Measurements from ENCODE around the gene SF1. TPM values are rescaled to one million over a fixed set of nuclear protein-coding genes. Genes with fewer than 3 reads are reported as not detected.

The SF1 gene
- total and polyA plus RNA-seq, 9 donors = 62.3 to 267 (median 202) TPM

DNA sequence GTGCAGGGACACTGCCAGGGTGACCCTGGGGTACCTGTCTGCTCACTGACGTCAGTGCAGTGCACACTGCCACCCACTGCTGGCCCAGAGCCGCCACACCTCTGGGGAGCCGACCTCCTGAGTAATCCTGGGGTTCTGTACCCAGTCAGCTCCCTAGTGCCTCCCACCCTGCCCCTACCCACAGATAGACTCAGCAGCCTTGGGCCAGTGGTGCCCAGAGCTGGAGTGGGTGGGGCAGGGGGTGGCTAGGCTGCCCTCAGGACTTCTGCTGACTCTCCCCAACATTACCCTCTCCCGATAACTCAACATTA lies 61.1 kb downstream of the SF1 start:
- Histone ChIP-seq H3K36me3 (ENCODE audit: control insufficient read depth, insufficient read depth, low read length) (no peaks in the 10 kb centered on the region), H3K27ac (ENCODE audit: low read length) (no peak overlapping the region), H3K4me1 (ENCODE audit: control insufficient read depth, insufficient read depth, low read length) (peaks cover 2% of the 10 kb centered on the region), H3K4me3 (ENCODE audit: low read length) (no peak overlapping the region), H3K9me3 (replicated peaks; ENCODE audit: control insufficient read depth, low read depth, low read length) (no peaks in the 10 kb centered on the region), H3K27me3 (ENCODE audit: control insufficient read depth, insufficient read depth, low read length) (peaks cover 88% of the 10 kb centered on the region)
- no peak for DNase-seq
- WGBS (ENCODE audit: insufficient coverage) = 55% methylated on average over 3 of the region's 4 CpGs

DNA sequence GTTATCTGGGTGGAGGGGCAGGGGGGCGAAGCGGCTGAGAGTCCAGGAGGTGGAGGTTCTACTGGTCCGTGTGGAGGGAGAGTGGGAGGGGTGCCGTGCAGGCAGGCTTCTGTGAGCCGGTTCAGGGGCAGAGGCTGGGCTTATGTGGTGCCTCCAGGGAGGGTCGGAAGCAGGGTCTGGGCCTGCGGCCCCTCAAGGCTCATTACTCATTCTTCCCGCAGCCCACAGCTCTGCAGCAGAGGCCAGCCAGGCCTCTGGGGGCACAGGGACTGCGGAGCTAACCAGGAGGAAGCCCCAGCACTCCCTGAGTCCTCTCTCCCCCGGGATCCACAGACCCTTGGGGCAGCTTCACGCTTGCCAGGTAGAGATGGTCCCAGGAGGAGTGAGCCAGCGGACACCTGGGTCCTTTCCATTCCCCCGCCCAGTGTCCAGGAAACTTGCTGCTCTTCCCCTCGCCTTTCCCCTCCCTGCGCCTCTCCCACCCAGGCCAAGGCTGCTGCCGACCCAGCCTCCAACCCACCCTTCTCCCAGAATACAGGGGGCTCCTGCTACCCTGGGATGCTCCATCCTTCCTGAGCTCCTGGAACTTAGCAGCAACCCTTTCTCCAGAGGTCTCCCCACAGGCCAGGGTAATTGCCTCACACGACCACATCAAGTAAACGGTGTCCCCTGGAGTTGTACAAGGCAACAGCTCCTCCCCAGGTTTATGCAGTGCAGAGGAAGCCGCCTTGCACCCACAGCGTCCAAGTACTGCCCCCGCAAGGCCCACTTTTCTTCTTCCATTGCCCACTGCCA lies 61.7 kb downstream of the SF1 start:
- 40% methylated on average over 17 of the region's 21 CpGs for WGBS (ENCODE audit: insufficient coverage)
- H3K27me3 ChIP-seq (ENCODE audit: control insufficient read depth, insufficient read depth, low read length) = peaks cover 88% of the 10 kb centered on the region
- H3K36me3 ChIP-seq (ENCODE audit: control insufficient read depth, insufficient read depth, low read length) = no peaks in the 10 kb centered on the region

GRCh38 chr11:64715756-64716472 lies 62.4 kb downstream of the SF1 start:
- WGBS (ENCODE audit: insufficient coverage) = 14% methylated on average over 3 of the region's 13 CpGs
- Histone ChIP-seq H3K9me3 (replicated peaks; ENCODE audit: control insufficient read depth, low read depth, low read length) (no peaks in the 10 kb centered on the region), H3K27me3 (ENCODE audit: control insufficient read depth, insufficient read depth, low read length) (peaks cover 88% of the 10 kb centered on the region), H3K27ac (ENCODE audit: low read length) (no peak overlapping the region), H3K4me3 (ENCODE audit: low read length) (no peak overlapping the region), H3K36me3 (ENCODE audit: control insufficient read depth, insufficient read depth, low read length) (no peaks in the 10 kb centered on the region), H3K4me1 (ENCODE audit: control insufficient read depth, insufficient read depth, low read length) (peaks cover 13% of the 10 kb centered on the region)
- no peak for DNase-seq

More for the DNA sequence above, 61.7 kb downstream of the SF1 start:
- Histone ChIP-seq H3K4me1 (ENCODE audit: control insufficient read depth, insufficient read depth, low read length) (peaks cover 6% of the 10 kb centered on the region), H3K4me3 (ENCODE audit: low read length) (no peak overlapping the region), H3K9me3 (replicated peaks; ENCODE audit: control insufficient read depth, low read depth, low read length) (no peaks in the 10 kb centered on the region), H3K27ac (ENCODE audit: low read length) (no peak overlapping the region)
- no peak for DNase-seq

DNA sequence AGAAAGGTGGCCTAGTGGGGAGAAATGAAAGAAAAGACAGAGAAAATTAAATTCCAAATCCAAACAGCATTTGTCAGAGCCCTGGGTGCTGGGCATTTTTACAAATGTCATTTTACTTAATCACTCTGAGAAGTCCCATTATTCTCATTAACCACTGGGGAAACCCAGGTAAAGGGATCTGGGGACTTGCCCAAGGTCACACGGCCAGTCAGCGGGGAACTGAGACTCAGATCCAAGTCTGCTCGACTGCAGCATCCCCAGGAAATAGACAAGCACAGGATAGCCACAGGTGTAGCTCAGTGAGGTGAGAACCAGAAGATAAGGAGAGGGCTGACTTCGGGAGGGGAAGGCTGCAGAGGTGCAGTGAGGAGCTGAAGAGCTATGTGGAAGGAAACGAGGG lies 63.2 kb downstream of the SF1 start:
- Histone ChIP-seq H3K4me1 (ENCODE audit: control insufficient read depth, insufficient read depth, low read length) (peaks cover 14% of the 10 kb centered on the region), H3K27me3 (ENCODE audit: control insufficient read depth, insufficient read depth, low read length) (peaks cover 88% of the 10 kb centered on the region), H3K9me3 (replicated peaks; ENCODE audit: control insufficient read depth, low read depth, low read length) (no peaks in the 10 kb centered on the region), H3K27ac (ENCODE audit: low read length) (no peak overlapping the region), H3K36me3 (ENCODE audit: control insufficient read depth, insufficient read depth, low read length) (no peaks in the 10 kb centered on the region), H3K4me3 (ENCODE audit: low read length) (no peak overlapping the region)
- WGBS (ENCODE audit: insufficient coverage) = 52% methylated on average over 5 of the region's 5 CpGs
- no peak for DNase-seq

GRCh38 chr11:64714666-64715065 lies 63.7 kb downstream of the SF1 start:
- H3K27me3 ChIP-seq (ENCODE audit: control insufficient read depth, insufficient read depth, low read length) = peaks cover 87% of the 10 kb centered on the region
- no peak overlapping the region for H3K27ac ChIP-seq (ENCODE audit: low read length)
- H3K4me1 ChIP-seq (ENCODE audit: control insufficient read depth, insufficient read depth, low read length) = peaks cover 14% of the 10 kb centered on the region
- WGBS (ENCODE audit: insufficient coverage) = no CpG with 5 or more reads among the region's 5 CpGs
- no peak overlapping the region for H3K4me3 ChIP-seq (ENCODE audit: low read length)
- DNase-seq = no peak
- H3K9me3 ChIP-seq (replicated peaks; ENCODE audit: control insufficient read depth, low read depth, low read length) = no peaks in the 10 kb centered on the region
- H3K36me3 ChIP-seq (ENCODE audit: control insufficient read depth, insufficient read depth, low read length) = no peaks in the 10 kb centered on the region

Other genes with a start within 250 kb of the SF1 start
- gene SLC22A11, start 222.6 kb downstream of the SF1 start, total RNA-seq = 0.04 TPM
- under 1 TPM in 3 of 8 donors, not detected in 5; 0.07 to 0.21 (median 0.14) TPM for gene SLC22A11, start 222.6 kb downstream of the SF1 start, polyA plus RNA-seq (ENCODE audit: insufficient read depth in 1 of 8, insufficient read length in 8 of 8, low replicate concordance in 1 of 8)
- not detected for gene SLC22A12, start 187.3 kb downstream of the SF1 start, total RNA-seq
- gene SLC22A12, start 187.3 kb downstream of the SF1 start, polyA plus RNA-seq (ENCODE audit: insufficient read depth in 1 of 8, insufficient read length in 8 of 8, low replicate concordance in 1 of 8) = not detected
- 11.8 TPM for gene NRXN2, start 55.3 kb downstream of the SF1 start, total RNA-seq
- 10 to 100 TPM; 24.0 to 41.8 (median 32.3) TPM for gene NRXN2, start 55.3 kb downstream of the SF1 start, polyA plus RNA-seq (ENCODE audit: insufficient read depth in 1 of 8, insufficient read length in 8 of 8, low replicate concordance in 1 of 8)
- gene RASGRP2, start 34.4 kb downstream of the SF1 start, total RNA-seq = 19.8 TPM
- gene RASGRP2, start 34.4 kb downstream of the SF1 start, polyA plus RNA-seq (ENCODE audit: insufficient read depth in 1 of 8, insufficient read length in 8 of 8, low replicate concordance in 1 of 8) = 10 to 100 TPM; 15.4 to 45.9 (median 35.8) TPM
- gene PYGM, start 18.6 kb downstream of the SF1 start, total RNA-seq = 165 TPM
- 100 to 1,000 TPM in 6 of 8 donors, 10 to 100 TPM in 2; 60.3 to 328 (median 186) TPM for gene PYGM, start 18.6 kb downstream of the SF1 start, polyA plus RNA-seq (ENCODE audit: insufficient read depth in 1 of 8, insufficient read length in 8 of 8, low replicate concordance in 1 of 8)
- 7.4 TPM for gene MAP4K2, start 24.7 kb upstream of the SF1 start, total RNA-seq
- gene MAP4K2, start 24.7 kb upstream of the SF1 start, polyA plus RNA-seq (ENCODE audit: insufficient read depth in 1 of 8, insufficient read length in 8 of 8, low replicate concordance in 1 of 8) = 10 to 100 TPM in 7 of 8 donors, 1 to 10 TPM in 1; 9.9 to 15.5 (median 12.6) TPM
- gene MEN1, start 32.0 kb upstream of the SF1 start, total RNA-seq = 7.5 TPM
- gene MEN1, start 32.0 kb upstream of the SF1 start, polyA plus RNA-seq (ENCODE audit: insufficient read depth in 1 of 8, insufficient read length in 8 of 8, low replicate concordance in 1 of 8) = 10 to 100 TPM; 19.2 to 28.1 (median 23.2) TPM
- 0.35 TPM for gene CDC42BPG, start 66.1 kb upstream of the SF1 start, total RNA-seq
- 1 to 10 TPM in 3 of 8 donors, under 1 TPM in 5; 0.56 to 2.3 (median 0.96) TPM for gene CDC42BPG, start 66.1 kb upstream of the SF1 start, polyA plus RNA-seq (ENCODE audit: insufficient read depth in 1 of 8, insufficient read length in 8 of 8, low replicate concordance in 1 of 8)
- gene EHD1, start 100.1 kb upstream of the SF1 start, total RNA-seq = 46.1 TPM
- gene EHD1, start 100.1 kb upstream of the SF1 start, polyA plus RNA-seq (ENCODE audit: insufficient read depth in 1 of 8, insufficient read length in 8 of 8, low replicate concordance in 1 of 8) = 100 to 1,000 TPM in 4 of 8 donors, 10 to 100 TPM in 4; 86.2 to 117 (median 96.7) TPM
- 7.5 TPM for gene ATG2A, start 138.7 kb upstream of the SF1 start, total RNA-seq
- gene ATG2A, start 138.7 kb upstream of the SF1 start, polyA plus RNA-seq (ENCODE audit: insufficient read depth in 1 of 8, insufficient read length in 8 of 8, low replicate concordance in 1 of 8) = 10 to 100 TPM in 7 of 8 donors, 1 to 10 TPM in 1; 10.0 to 16.0 (median 13.0) TPM
- gene PPP2R5B, start 146.1 kb upstream of the SF1 start, total RNA-seq = 5.6 TPM
- 10 to 100 TPM; 10.0 to 16.9 (median 12.1) TPM for gene PPP2R5B, start 146.1 kb upstream of the SF1 start, polyA plus RNA-seq (ENCODE audit: insufficient read depth in 1 of 8, insufficient read length in 8 of 8, low replicate concordance in 1 of 8)
- gene GPHA2, start 157.4 kb upstream of the SF1 start, total RNA-seq = not detected
- gene GPHA2, start 157.4 kb upstream of the SF1 start, polyA plus RNA-seq (ENCODE audit: insufficient read depth in 1 of 8, insufficient read length in 8 of 8, low replicate concordance in 1 of 8) = under 1 TPM in 4 of 8 donors, not detected in 4; 0.15 to 0.53 (median 0.24) TPM
- not detected for gene MAJIN, start 193.6 kb upstream of the SF1 start, total RNA-seq
- not detected for gene MAJIN, start 193.6 kb upstream of the SF1 start, polyA plus RNA-seq (ENCODE audit: insufficient read depth in 1 of 8, insufficient read length in 8 of 8, low replicate concordance in 1 of 8)
- 0.62 TPM for gene BATF2, start 218.4 kb upstream of the SF1 start, total RNA-seq
- 1 to 10 TPM in 4 of 8 donors, under 1 TPM in 4; 0.84 to 1.9 (median 1.1) TPM for gene BATF2, start 218.4 kb upstream of the SF1 start, polyA plus RNA-seq (ENCODE audit: insufficient read depth in 1 of 8, insufficient read length in 8 of 8, low replicate concordance in 1 of 8)
- 84.6 TPM for gene ARL2, start 235.6 kb upstream of the SF1 start, total RNA-seq
- 100 to 1,000 TPM in 1 of 8 donors, 10 to 100 TPM in 7; 80.5 to 101 (median 89.1) TPM for gene ARL2, start 235.6 kb upstream of the SF1 start, polyA plus RNA-seq (ENCODE audit: insufficient read depth in 1 of 8, insufficient read length in 8 of 8, low replicate concordance in 1 of 8)
- 18.3 TPM for gene SNX15, start 248.9 kb upstream of the SF1 start, total RNA-seq
- gene SNX15, start 248.9 kb upstream of the SF1 start, polyA plus RNA-seq (ENCODE audit: insufficient read depth in 1 of 8, insufficient read length in 8 of 8, low replicate concordance in 1 of 8) = 10 to 100 TPM; 19.6 to 29.6 (median 23.2) TPM